IPS-18a (cell line): ENCODE data around the gene PRKG1.

Experiments used
- H3K27ac ChIP-seq: one replicate; pipeline ENCODE4 v1.5.1; 2013; ENCODE audit warnings: low read length
- H3K27me3 ChIP-seq: one replicate; pipeline ENCODE4 v1.6.1; 2013; ENCODE audit warnings: mild to moderate bottlenecking, low read length; ENCODE audit not compliant: control insufficient read depth, insufficient read depth
- H3K36me3 ChIP-seq: one replicate; pipeline ENCODE4 v1.6.1; 2013; ENCODE audit warnings: low read depth, low read length; ENCODE audit not compliant: control insufficient read depth
- H3K4me1 ChIP-seq: one replicate; pipeline ENCODE4 v1.6.1; 2013; ENCODE audit warnings: low read depth, low read length; ENCODE audit not compliant: control insufficient read depth
- H3K4me3 ChIP-seq: one replicate; pipeline ENCODE4 v1.5.1; 2013; ENCODE audit warnings: low read length
- H3K9ac ChIP-seq: one replicate; pipeline ENCODE4 v1.6.1; 2013; ENCODE audit warnings: mild to moderate bottlenecking, low read length, moderate library complexity
- H3K9me3 ChIP-seq: one replicate; pipeline ENCODE4 v1.6.1; 2013; ENCODE audit warnings: low read depth, low read length; ENCODE audit not compliant: control insufficient read depth

PRKG1 gene

GRCh38 chr10:52322323-52322722, 1248.0 kb downstream of the PRKG1 start:
- Histone ChIP-seq H3K27ac (no peak overlapping the region), H3K36me3 (no peaks in the 10 kb centered on the region)

GRCh38 chr10:52322936-52323335, 1248.6 kb downstream of the PRKG1 start:
- no peak overlapping the region for H3K27ac ChIP-seq
- H3K36me3 ChIP-seq, result no peaks in the 10 kb centered on the region
- H3K27me3 ChIP-seq, result no peaks in the 10 kb centered on the region
- peaks cover 3% of the 10 kb centered on the region for H3K4me1 ChIP-seq
- no peaks in the 10 kb centered on the region for H3K9me3 ChIP-seq
- H3K4me3 ChIP-seq, result no peak overlapping the region
- H3K9ac ChIP-seq, result no peak overlapping the region

More at GRCh38 chr10:52322323-52322722, 1248.0 kb downstream of the PRKG1 start:
- no peak overlapping the region for H3K9ac ChIP-seq
- no peaks in the 10 kb centered on the region for H3K9me3 ChIP-seq
- no peak overlapping the region for H3K4me3 ChIP-seq
- peaks cover 3% of the 10 kb centered on the region for H3K4me1 ChIP-seq
- H3K27me3 ChIP-seq, result peaks cover 2% of the 10 kb centered on the region

GRCh38 chr10:52326382-52326781, 1252.1 kb downstream of the PRKG1 start:
- Histone ChIP-seq H3K9me3 (no peaks in the 10 kb centered on the region), H3K9ac (no peak overlapping the region), H3K27ac (no peak overlapping the region), H3K36me3 (no peaks in the 10 kb centered on the region), H3K4me1 (no peaks in the 10 kb centered on the region), H3K4me3 (no peak overlapping the region), H3K27me3 (no peaks in the 10 kb centered on the region)

- H3K4me3 ChIP-seq, result no peak overlapping the region
- H3K9me3 ChIP-seq, result no peaks in the 10 kb centered on the region
- H3K36me3 ChIP-seq, result no peaks in the 10 kb centered on the region
- H3K27ac ChIP-seq, result no peak overlapping the region
- no peak overlapping the region for H3K9ac ChIP-seq
- H3K27me3 ChIP-seq, result no peaks in the 10 kb centered on the region
- H3K4me1 ChIP-seq, result no peaks in the 10 kb centered on the region
These were observed 1257.5 kb downstream of the PRKG1 start for GRCh38 chr10:52331638-52332364.

- H3K4me1 ChIP-seq, result no peaks in the 10 kb centered on the region
- H3K9ac ChIP-seq, result no peak overlapping the region
- H3K4me3 ChIP-seq, result no peak overlapping the region
- no peaks in the 10 kb centered on the region for H3K27me3 ChIP-seq
- H3K9me3 ChIP-seq, result no peaks in the 10 kb centered on the region
- H3K27ac ChIP-seq, result no peak overlapping the region
- no peaks in the 10 kb centered on the region for H3K36me3 ChIP-seq
These were observed 1258.5 kb downstream of the PRKG1 start for GRCh38 chr10:52332815-52333214.

GRCh38 chr10:52334595-52334994, 1260.3 kb downstream of the PRKG1 start:
- Histone ChIP-seq H3K9ac (no peak overlapping the region), H3K27me3 (no peaks in the 10 kb centered on the region), H3K27ac (no peak overlapping the region), H3K36me3 (no peaks in the 10 kb centered on the region), H3K4me1 (no peaks in the 10 kb centered on the region), H3K9me3 (no peaks in the 10 kb centered on the region), H3K4me3 (no peak overlapping the region)

- Histone ChIP-seq H3K4me1 (no peaks in the 10 kb centered on the region), H3K27ac (no peak overlapping the region), H3K9ac (no peak overlapping the region), H3K4me3 (no peak overlapping the region), H3K9me3 (no peaks in the 10 kb centered on the region), H3K36me3 (no peaks in the 10 kb centered on the region), H3K27me3 (no peaks in the 10 kb centered on the region)
These were observed 1261.4 kb downstream of the PRKG1 start for GRCh38 chr10:52335665-52336064.

- Histone ChIP-seq H3K36me3 (no peaks in the 10 kb centered on the region), H3K27ac (no peak overlapping the region), H3K4me1 (no peaks in the 10 kb centered on the region), H3K4me3 (no peak overlapping the region), H3K9ac (no peak overlapping the region), H3K27me3 (no peaks in the 10 kb centered on the region), H3K9me3 (no peaks in the 10 kb centered on the region)
These were observed 1262.9 kb downstream of the PRKG1 start for GRCh38 chr10:52337225-52337624.

- no peaks in the 10 kb centered on the region for H3K9me3 ChIP-seq
- no peak overlapping the region for H3K27ac ChIP-seq
These were observed 1269.2 kb downstream of the PRKG1 start for GRCh38 chr10:52343439-52343838.

GRCh38 chr10:52346394-52347326, 1272.4 kb downstream of the PRKG1 start:
- H3K4me1 ChIP-seq, result no peaks in the 10 kb centered on the region
- H3K9me3 ChIP-seq, result no peaks in the 10 kb centered on the region
- no peak overlapping the region for H3K4me3 ChIP-seq
- H3K36me3 ChIP-seq, result no peaks in the 10 kb centered on the region
- H3K9ac ChIP-seq, result no peak overlapping the region
- H3K27ac ChIP-seq, result no peak overlapping the region
- no peaks in the 10 kb centered on the region for H3K27me3 ChIP-seq

More at GRCh38 chr10:52343439-52343838, 1269.2 kb downstream of the PRKG1 start:
- no peaks in the 10 kb centered on the region for H3K27me3 ChIP-seq
- H3K9ac ChIP-seq, result no peak overlapping the region
- no peaks in the 10 kb centered on the region for H3K4me1 ChIP-seq
- no peak overlapping the region for H3K4me3 ChIP-seq
- H3K36me3 ChIP-seq, result no peaks in the 10 kb centered on the region

- no peaks in the 10 kb centered on the region for H3K36me3 ChIP-seq
- H3K4me1 ChIP-seq, result no peaks in the 10 kb centered on the region
- H3K9me3 ChIP-seq, result no peaks in the 10 kb centered on the region
- no peak overlapping the region for H3K9ac ChIP-seq
- H3K27ac ChIP-seq, result no peak overlapping the region
- H3K27me3 ChIP-seq, result no peaks in the 10 kb centered on the region
- H3K4me3 ChIP-seq, result no peak overlapping the region
These were observed 1273.0 kb downstream of the PRKG1 start for GRCh38 chr10:52347327-52347667.
